ENCODE measurements around the gene NODAL. TPM values are rescaled to one million over a fixed set of nuclear protein-coding genes. Genes with fewer than 3 reads are reported as not detected.

The NODAL gene
- total and polyA plus RNA-seq, 2 donors = 0.21 to 0.28 TPM

GRCh38 chr10:70426823-70427222 lies 14.7 kb downstream of the NODAL start:
- H3K27me3 ChIP-seq (ENCODE audit: control insufficient read depth in 2 of 2, insufficient read depth in 1 of 2, low read length in 1 of 2) = no peaks in the 10 kb centered on the region
- no peak overlapping the region for H3K27ac ChIP-seq (ENCODE audit: low read depth in 1 of 2, low read length in 1 of 2)
- no peaks in the 10 kb centered on the region for H3K4me1 ChIP-seq (ENCODE audit: control insufficient read depth in 2 of 2, insufficient read depth in 2 of 2, low read length in 2 of 2)
- DNase-seq (ENCODE audit: low read depth in 6 of 9, low spot score in 9 of 9) = no peak
- over 99% methylated on average over 3 of the region's 3 CpGs for WGBS
- H3K36me3 ChIP-seq (ENCODE audit: control insufficient read depth in 2 of 2, insufficient read depth in 2 of 2, low read length in 1 of 2) = peaks cover 59 to 73% of the 10 kb centered on the region in 2 donors
- no peaks in the 10 kb centered on the region for H3K9me3 ChIP-seq (ENCODE audit: control insufficient read depth in 2 of 2, insufficient read depth in 1 of 2, low read length in 1 of 2)
- H3K4me3 ChIP-seq (ENCODE audit: low read length in 2 of 2) = no peak overlapping the region

DNA sequence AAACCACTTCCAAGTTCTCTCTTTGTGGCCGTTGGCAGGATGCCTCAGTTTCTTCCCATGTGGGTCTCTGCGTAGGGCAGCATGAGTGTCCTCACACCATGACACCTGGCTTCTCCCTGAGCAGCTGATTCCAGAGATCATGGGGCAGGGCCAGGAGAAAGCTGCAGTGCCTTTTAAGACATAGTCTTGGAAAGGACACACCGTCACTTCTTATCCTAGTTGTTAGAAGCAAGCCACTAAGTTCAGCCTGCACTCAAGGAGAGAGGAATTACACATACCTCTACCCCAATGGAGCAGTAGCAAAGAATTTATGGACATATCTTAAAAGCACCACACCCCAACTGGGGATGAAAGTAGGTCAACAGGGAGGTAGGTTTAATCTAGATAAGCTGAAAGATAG lies 16.4 kb downstream of the NODAL start:
- Histone ChIP-seq H3K27me3 (ENCODE audit: control insufficient read depth in 2 of 2, insufficient read depth in 1 of 2, low read length in 1 of 2) (no peaks in the 10 kb centered on the region), H3K27ac (ENCODE audit: low read depth in 1 of 2, low read length in 1 of 2) (no peak overlapping the region), H3K4me3 (ENCODE audit: low read length in 2 of 2) (no peak overlapping the region), H3K36me3 (ENCODE audit: control insufficient read depth in 2 of 2, insufficient read depth in 2 of 2, low read length in 1 of 2) (peaks cover 74 to 83% of the 10 kb centered on the region in 2 donors), H3K9me3 (ENCODE audit: control insufficient read depth in 2 of 2, insufficient read depth in 1 of 2, low read length in 1 of 2) (no peaks in the 10 kb centered on the region), H3K4me1 (ENCODE audit: control insufficient read depth in 2 of 2, insufficient read depth in 2 of 2, low read length in 2 of 2) (no peaks in the 10 kb centered on the region)
- no peak for DNase-seq (ENCODE audit: low read depth in 6 of 9, low spot score in 9 of 9)
- 96% methylated on average over 3 of the region's 3 CpGs for WGBS

DNA sequence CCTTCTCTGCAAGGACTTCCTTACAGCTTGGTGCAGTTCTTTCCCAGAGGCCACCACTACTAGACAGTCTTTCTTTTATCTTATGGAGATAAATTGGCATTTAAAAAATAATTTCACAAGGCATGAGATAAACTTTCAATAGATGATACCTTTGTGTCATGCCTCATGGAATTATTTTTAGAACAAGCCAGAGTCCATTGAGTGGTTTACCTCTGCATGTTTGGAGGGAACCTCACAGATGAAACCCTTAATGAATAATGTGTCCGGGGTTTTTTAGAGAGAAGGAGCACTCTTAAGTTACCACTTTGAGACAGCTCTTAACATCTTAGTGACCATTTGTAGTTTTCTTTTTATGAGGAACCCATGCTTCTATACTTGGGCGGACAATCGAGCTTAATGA lies 17.2 kb downstream of the NODAL start:
- Histone ChIP-seq H3K9me3 (ENCODE audit: control insufficient read depth in 2 of 2, insufficient read depth in 1 of 2, low read length in 1 of 2) (no peaks in the 10 kb centered on the region), H3K36me3 (ENCODE audit: control insufficient read depth in 2 of 2, insufficient read depth in 2 of 2, low read length in 1 of 2) (peaks cover 76 to 84% of the 10 kb centered on the region in 2 donors), H3K4me3 (ENCODE audit: low read length in 2 of 2) (no peak overlapping the region), H3K27me3 (ENCODE audit: control insufficient read depth in 2 of 2, insufficient read depth in 1 of 2, low read length in 1 of 2) (no peaks in the 10 kb centered on the region), H3K27ac (ENCODE audit: low read depth in 1 of 2, low read length in 1 of 2) (no peak overlapping the region), H3K4me1 (ENCODE audit: control insufficient read depth in 2 of 2, insufficient read depth in 2 of 2, low read length in 2 of 2) (no peaks in the 10 kb centered on the region)
- WGBS = 99% methylated on average over 3 of the region's 3 CpGs
- DNase-seq (ENCODE audit: low read depth in 6 of 9, low spot score in 9 of 9) = no peak

- H3K27me3 ChIP-seq (ENCODE audit: control insufficient read depth in 2 of 2, insufficient read depth in 1 of 2, low read length in 1 of 2) = no peaks in the 10 kb centered on the region
- H3K4me3 ChIP-seq (ENCODE audit: low read length in 2 of 2) = no peak overlapping the region
- H3K9me3 ChIP-seq (ENCODE audit: control insufficient read depth in 2 of 2, insufficient read depth in 1 of 2, low read length in 1 of 2) = no peaks in the 10 kb centered on the region
- no peaks in the 10 kb centered on the region for H3K4me1 ChIP-seq (ENCODE audit: control insufficient read depth in 2 of 2, insufficient read depth in 2 of 2, low read length in 2 of 2)
- DNase-seq (ENCODE audit: low read depth in 6 of 9, low spot score in 9 of 9) = no peak
- H3K27ac ChIP-seq (ENCODE audit: low read depth in 1 of 2, low read length in 1 of 2) = no peak overlapping the region
- H3K36me3 ChIP-seq (ENCODE audit: control insufficient read depth in 2 of 2, insufficient read depth in 2 of 2, low read length in 1 of 2) = peaks cover 38 to 40% of the 10 kb centered on the region in 2 donors
- over 99% methylated on average over 3 of the region's 3 CpGs for WGBS
These were observed 22.8 kb downstream of the NODAL start for GRCh38 chr10:70418713-70419112.

DNA sequence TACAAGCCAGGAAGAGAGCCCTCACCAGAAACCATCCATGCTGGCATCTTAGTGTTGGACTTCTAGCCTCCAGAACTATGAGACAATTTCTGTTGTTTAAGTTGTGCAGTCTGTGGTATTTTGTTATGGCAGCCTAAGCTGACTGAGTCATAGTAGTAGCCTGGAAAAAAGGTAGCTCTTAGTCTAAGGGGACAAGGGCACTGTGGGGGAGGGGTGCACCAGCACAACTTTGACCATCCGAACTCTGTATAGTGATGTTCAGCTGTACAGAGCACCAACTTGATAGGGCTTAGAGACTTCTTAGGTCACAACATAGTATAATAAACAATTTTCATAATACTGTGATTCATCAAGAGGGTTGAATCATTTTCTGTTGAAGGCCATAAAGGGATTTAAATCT lies 23.3 kb downstream of the NODAL start:
- peaks cover 33 to 35% of the 10 kb centered on the region in 2 donors for H3K36me3 ChIP-seq (ENCODE audit: control insufficient read depth in 2 of 2, insufficient read depth in 2 of 2, low read length in 1 of 2)
- no peak overlapping the region for H3K27ac ChIP-seq (ENCODE audit: low read depth in 1 of 2, low read length in 1 of 2)
- no peaks in the 10 kb centered on the region for H3K27me3 ChIP-seq (ENCODE audit: control insufficient read depth in 2 of 2, insufficient read depth in 1 of 2, low read length in 1 of 2)
- H3K4me3 ChIP-seq (ENCODE audit: low read length in 2 of 2) = no peak overlapping the region
- DNase-seq (ENCODE audit: low read depth in 6 of 9, low spot score in 9 of 9) = no peak
- H3K9me3 ChIP-seq (ENCODE audit: control insufficient read depth in 2 of 2, insufficient read depth in 1 of 2, low read length in 1 of 2) = no peaks in the 10 kb centered on the region
- H3K4me1 ChIP-seq (ENCODE audit: control insufficient read depth in 2 of 2, insufficient read depth in 2 of 2, low read length in 2 of 2) = no peaks in the 10 kb centered on the region
- WGBS = 97% methylated on average over 1 of the region's 1 CpG

DNA sequence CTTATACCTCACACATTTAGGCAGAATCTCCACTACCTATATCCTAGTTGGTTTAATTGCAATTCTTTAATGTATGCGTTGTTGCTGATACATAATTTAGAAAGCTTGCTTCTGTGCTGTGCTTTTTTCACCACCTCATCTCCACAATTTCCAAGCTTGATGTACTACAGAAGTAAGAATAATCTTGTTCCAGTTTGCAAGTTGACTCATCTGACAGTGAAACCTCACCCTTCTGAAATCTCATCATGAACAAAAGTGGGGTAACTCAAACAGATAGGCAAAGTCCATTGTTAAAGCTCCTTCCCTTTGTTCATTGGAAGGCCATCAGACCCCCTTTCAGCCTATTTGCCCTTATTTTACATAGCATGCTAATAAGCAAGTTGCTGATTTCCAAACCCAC lies 23.9 kb downstream of the NODAL start:
- no peak overlapping the region for H3K27ac ChIP-seq (ENCODE audit: low read depth in 1 of 2, low read length in 1 of 2)
- peaks cover 29 to 30% of the 10 kb centered on the region in 2 donors for H3K36me3 ChIP-seq (ENCODE audit: control insufficient read depth in 2 of 2, insufficient read depth in 2 of 2, low read length in 1 of 2)
- no peak for DNase-seq (ENCODE audit: low read depth in 6 of 9, low spot score in 9 of 9)
- no peaks in the 10 kb centered on the region for H3K27me3 ChIP-seq (ENCODE audit: control insufficient read depth in 2 of 2, insufficient read depth in 1 of 2, low read length in 1 of 2)
- no peaks in the 10 kb centered on the region for H3K9me3 ChIP-seq (ENCODE audit: control insufficient read depth in 2 of 2, insufficient read depth in 1 of 2, low read length in 1 of 2)
- no peak overlapping the region for H3K4me3 ChIP-seq (ENCODE audit: low read length in 2 of 2)
- no peaks in the 10 kb centered on the region for H3K4me1 ChIP-seq (ENCODE audit: control insufficient read depth in 2 of 2, insufficient read depth in 2 of 2, low read length in 2 of 2)
- WGBS = 99% methylated on average over 1 of the region's 1 CpG

DNA sequence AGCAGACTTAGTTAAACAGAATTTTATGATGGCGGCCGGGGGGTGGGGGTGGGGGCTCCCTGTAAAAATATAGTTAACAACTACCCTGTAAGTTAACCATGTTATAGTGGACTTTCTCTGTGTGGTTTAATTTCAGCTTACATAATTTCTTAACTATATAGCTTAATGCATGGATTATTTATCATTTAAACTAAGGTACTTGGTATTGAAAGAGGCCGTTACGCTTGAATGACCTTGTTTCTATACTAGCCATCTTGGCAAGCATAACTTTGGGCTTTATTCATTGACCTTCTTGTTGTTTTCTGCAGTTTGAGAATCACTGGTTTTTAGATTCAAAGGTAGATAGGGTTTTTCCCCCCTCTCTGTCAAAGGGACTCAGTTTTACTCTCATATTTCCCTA lies 29.1 kb downstream of the NODAL start:
- H3K27ac ChIP-seq (ENCODE audit: low read depth in 1 of 2, low read length in 1 of 2) = no peak overlapping the region
- DNase-seq (ENCODE audit: low read depth in 6 of 9, low spot score in 9 of 9) = no peak
- WGBS = 98% methylated on average over 4 of the region's 4 CpGs
- no peaks in the 10 kb centered on the region for H3K27me3 ChIP-seq (ENCODE audit: control insufficient read depth in 2 of 2, insufficient read depth in 1 of 2, low read length in 1 of 2)
- peaks cover 0 to 15% of the 10 kb centered on the region in 2 donors for H3K36me3 ChIP-seq (ENCODE audit: control insufficient read depth in 2 of 2, insufficient read depth in 2 of 2, low read length in 1 of 2)
- no peaks in the 10 kb centered on the region for H3K4me1 ChIP-seq (ENCODE audit: control insufficient read depth in 2 of 2, insufficient read depth in 2 of 2, low read length in 2 of 2)
- no peak overlapping the region for H3K4me3 ChIP-seq (ENCODE audit: low read length in 2 of 2)
- no peaks in the 10 kb centered on the region for H3K9me3 ChIP-seq (ENCODE audit: control insufficient read depth in 2 of 2, insufficient read depth in 1 of 2, low read length in 1 of 2)

DNA sequence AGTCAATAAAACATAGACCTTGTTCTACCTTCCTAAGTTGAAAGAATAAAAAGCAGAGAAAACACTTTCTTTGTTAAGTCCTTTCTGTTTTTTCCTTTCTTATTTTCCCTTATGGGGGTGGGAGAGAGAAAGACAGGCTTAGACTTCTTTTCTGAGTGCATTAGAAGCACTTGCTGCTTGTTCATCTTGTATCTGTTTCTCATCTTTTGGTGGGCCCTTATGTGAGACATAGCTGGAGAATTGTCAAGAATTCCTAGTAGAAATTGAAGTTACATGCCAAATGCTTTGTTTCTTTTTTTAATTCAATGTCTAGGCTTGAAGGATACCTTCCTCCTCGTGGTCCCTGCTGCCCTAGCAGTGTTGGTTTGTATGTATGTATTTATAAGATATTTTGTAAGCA lies 30.9 kb downstream of the NODAL start:
- WGBS = 94% methylated on average over 1 of the region's 1 CpG
- Histone ChIP-seq H3K4me3 (ENCODE audit: low read length in 2 of 2) (no peak overlapping the region), H3K27ac (ENCODE audit: low read depth in 1 of 2, low read length in 1 of 2) (no peak overlapping the region), H3K9me3 (ENCODE audit: control insufficient read depth in 2 of 2, insufficient read depth in 1 of 2, low read length in 1 of 2) (no peaks in the 10 kb centered on the region), H3K36me3 (ENCODE audit: control insufficient read depth in 2 of 2, insufficient read depth in 2 of 2, low read length in 1 of 2) (peaks cover 0 to 15% of the 10 kb centered on the region in 2 donors), H3K27me3 (ENCODE audit: control insufficient read depth in 2 of 2, insufficient read depth in 1 of 2, low read length in 1 of 2) (no peaks in the 10 kb centered on the region), H3K4me1 (ENCODE audit: control insufficient read depth in 2 of 2, insufficient read depth in 2 of 2, low read length in 2 of 2) (peaks cover 8% of the 10 kb centered on the region in 2 donors)
- DNase-seq (ENCODE audit: low read depth in 6 of 9, low spot score in 9 of 9) = no peak

GRCh38 chr10:70409772-70410171 lies 31.7 kb downstream of the NODAL start:
- peaks cover 13 to 15% of the 10 kb centered on the region in 2 donors for H3K4me1 ChIP-seq (ENCODE audit: control insufficient read depth in 2 of 2, insufficient read depth in 2 of 2, low read length in 2 of 2)
- 100% methylated on average over 3 of the region's 3 CpGs for WGBS

More at GRCh38 chr10:70409772-70410171, 31.7 kb downstream of the NODAL start:
- no peak overlapping the region for H3K27ac ChIP-seq (ENCODE audit: low read depth in 1 of 2, low read length in 1 of 2)
- H3K4me3 ChIP-seq (ENCODE audit: low read length in 2 of 2) = no peak overlapping the region
- H3K36me3 ChIP-seq (ENCODE audit: control insufficient read depth in 2 of 2, insufficient read depth in 2 of 2, low read length in 1 of 2) = peaks cover 0 to 15% of the 10 kb centered on the region in 2 donors
- H3K9me3 ChIP-seq (ENCODE audit: control insufficient read depth in 2 of 2, insufficient read depth in 1 of 2, low read length in 1 of 2) = no peaks in the 10 kb centered on the region
- H3K27me3 ChIP-seq (ENCODE audit: control insufficient read depth in 2 of 2, insufficient read depth in 1 of 2, low read length in 1 of 2) = no peaks in the 10 kb centered on the region
- DNase-seq (ENCODE audit: low read depth in 6 of 9, low spot score in 9 of 9) = no peak
